NCI-H146 treated with DMSO at 0.1 percent for 48 hours (cell line): Measurements from ENCODE around the gene TBX6.

ENCODE experiments used
- DNase-seq: peaks from one replicate; lab custom pipeline; 2025; ENCODE audit not compliant: unreplicated experiment; lab: John Stamatoyannopoulos, UW

The TBX6 gene

GRCh38 chr16:30087181-30087898 lies 4.4 kb downstream of the TBX6 start:
- no peak for DNase-seq

DNA sequence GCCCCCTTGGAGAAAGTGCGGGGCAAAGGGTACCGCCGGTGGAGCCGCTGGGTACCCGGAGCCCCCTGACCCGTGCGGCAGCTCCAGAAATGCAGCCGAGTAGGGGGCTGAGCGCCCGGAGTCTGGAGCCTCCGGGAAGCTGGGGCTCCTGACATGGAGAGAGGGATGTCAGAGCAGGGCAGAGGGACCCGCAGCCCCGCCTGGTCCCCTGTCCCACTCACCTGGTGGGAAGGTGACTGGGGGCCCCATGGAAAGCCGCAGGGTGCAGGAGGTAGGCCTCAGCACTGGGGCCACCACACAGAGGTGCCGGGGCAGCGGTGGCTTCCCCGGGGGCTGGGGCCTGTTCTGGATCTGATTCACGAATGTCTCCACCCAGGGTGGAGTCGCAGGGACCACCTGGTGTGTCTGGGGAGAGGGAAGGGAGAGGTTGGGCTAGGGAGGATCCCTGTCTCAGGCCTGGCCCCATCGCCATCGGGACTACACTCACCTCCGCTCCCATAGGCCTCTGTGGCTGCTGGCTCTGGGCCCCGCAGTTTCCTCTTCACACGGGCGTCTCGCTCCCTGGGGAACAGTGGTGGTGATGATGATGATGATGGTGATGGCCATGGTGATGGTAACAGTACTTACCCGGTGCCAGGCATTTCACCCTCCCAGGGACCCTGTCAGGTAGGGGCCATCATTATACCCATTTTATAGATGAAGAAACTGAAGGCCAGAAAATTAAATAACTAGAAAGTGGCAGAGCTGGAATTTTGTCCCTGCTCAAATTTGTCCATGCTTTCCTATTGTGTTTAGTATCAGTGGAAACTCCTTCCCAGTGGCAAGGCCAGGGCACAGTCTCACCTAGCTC lies 5.2 kb downstream of the TBX6 start:
- no peak for DNase-seq

- DNase-seq = no peak
Measured at GRCh38 chr16:30085820-30086219, 5.9 kb downstream of the TBX6 start.

GRCh38 chr16:30085247-30085646 lies 6.5 kb downstream of the TBX6 start:
- no peak for DNase-seq

DNA sequence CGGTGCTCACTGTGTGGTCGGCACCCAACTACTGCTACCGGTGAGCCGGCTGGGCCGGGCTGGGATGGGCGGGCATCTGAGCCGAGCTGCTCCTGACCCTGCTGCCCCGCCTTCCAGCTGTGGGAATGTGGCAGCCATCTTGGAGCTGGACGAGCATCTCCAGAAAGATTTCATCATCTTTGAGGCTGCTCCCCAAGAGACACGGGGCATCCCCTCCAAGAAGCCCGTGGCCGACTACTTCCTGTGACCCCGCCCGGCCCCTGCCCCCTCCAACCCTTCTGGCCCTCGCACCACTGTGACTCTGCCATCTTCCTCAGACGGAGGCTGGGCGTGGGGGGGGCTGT lies 6.9 kb downstream of the TBX6 start:
- no peak for DNase-seq

- no peak for DNase-seq
Measured at GRCh38 chr16:30084096-30084815, 7.5 kb downstream of the TBX6 start.

GRCh38 chr16:30083216-30084055 lies 8.3 kb downstream of the TBX6 start:
- DNase-seq = no peak

DNA sequence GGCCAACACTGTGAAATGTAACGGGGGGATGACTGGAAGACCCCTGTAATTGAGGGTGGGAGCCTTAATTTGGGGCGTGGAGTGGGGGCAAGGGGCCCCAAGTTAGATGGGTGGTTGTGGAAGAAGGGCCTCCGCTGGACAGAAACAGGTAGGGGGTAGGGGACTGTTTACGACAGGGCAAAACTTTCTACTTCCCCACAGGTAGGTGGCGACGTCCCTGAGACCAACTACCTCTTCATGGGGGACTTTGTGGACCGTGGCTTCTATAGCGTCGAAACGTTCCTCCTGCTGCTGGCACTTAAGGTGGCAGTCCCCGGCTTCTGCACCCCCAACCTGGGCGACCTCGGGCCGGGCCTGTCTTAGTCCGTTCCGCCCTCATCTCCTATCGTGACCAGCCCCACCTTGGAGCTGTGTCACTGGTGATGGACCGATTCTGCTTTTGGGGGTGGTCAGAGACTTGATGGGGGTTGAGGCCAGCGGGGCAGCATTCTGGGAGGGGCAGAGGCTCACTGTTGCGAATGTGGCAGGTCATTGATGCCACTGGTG lies 9.1 kb downstream of the TBX6 start:
- DNase-seq = no peak

- DNase-seq = no peak
Measured at GRCh38 chr16:30079480-30079879, 12.2 kb downstream of the TBX6 start.

DNA sequence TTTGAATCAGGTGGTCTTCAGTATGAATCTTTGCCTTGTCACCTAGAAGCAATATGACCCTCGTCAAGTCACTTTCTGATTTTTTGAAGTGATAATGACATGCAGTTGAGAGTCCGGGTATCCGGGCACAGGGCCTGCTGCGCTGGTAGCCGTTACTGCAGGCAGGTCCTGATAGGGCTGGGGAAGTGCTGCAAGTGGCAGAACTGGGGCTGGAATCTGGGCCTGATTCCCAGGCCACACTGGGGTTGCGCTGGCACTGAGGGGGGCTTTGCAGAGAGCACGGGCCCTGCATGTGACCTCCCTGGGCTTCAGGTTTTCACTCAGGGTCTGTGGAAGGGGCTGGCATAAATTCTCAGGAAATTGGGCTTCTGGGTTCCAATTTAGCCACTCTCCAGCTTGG lies 13.0 kb downstream of the TBX6 start:
- DNase-seq = no peak

DNA sequence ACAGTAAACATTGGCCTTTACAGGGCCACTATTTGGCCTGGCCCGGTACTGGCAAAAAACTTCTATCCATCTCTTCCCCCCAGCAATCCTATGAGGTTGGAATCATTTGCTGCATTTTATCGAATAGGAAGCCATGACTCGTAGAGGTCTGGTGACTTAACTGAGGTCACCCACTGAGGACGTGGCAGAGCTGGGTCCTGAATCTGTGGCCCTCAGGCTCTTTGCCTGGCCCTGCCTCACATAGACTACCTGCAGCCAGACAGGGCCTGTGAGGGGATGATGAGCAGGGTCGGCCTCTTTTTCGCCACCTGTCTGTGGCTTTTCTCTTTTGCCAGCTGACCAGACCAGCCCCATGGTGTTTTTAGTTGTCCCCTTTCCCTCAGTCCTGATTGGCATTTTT lies 14.1 kb downstream of the TBX6 start:
- DNase-seq = no peak

DNA sequence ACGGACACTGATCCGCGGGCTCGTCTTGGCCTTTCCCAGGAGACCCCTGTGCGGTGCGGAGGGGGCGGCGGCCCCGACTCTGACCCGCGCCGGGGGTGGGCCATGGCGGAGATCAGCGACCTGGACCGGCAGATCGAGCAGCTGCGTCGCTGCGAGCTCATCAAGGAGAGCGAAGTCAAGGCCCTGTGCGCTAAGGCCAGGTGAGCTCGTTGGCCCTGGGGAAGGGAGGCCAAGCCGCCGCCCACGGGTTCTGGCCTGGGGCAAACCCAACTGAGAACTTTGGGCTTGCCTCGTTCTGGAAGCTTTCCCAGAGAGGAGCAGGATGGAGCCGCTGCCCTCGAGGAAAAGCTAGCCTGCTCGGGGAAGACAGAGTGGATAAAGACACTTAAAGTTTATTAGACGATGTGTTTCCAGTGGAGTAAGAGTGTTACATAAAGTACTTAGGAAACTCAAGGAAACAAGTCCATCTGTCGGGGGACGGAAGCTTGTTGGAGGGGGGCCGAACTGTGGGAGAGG lies 15.4 kb downstream of the TBX6 start:
- no peak for DNase-seq

DNA sequence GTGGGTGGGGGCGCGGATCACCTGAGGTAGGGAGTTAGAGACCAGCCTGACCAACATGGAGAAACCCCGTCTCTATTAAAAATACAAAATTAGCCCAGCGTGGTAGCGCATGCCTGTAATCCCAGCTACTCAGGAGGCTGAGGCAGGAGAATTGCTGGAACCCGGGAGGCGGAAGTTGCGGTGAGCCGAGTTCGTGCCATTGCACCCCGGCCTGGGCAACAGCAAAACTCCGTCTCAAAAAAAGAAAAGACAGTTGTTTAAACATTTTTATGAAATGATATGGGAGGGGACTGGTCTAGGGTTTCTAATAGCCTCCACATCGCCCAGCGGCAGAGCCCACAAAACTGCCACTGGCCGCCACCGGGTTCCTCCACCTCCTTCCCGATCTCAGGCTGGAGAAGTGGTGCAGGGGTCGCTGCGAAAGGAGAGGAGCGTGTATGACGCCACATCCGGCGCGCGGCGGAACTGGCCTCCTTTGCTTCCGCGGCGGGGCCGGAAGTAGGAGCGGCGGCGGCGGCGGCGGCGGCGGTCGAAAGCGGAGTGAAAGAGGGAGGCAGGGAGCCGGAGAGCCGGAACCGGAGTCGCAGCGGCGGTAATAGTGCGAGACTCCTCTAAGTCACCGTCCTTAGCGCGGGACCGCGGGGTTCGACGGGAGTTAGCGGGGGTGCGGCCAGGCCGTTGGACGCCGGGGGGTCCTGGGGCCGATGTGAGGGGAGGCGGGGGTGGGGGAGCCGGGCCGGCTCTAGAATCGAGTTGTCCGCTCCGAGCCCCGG lies 16.0 kb downstream of the TBX6 start, which contains the start of gene PPP4C:
Gene PPP4C, plus strand, starts transcription at position 492 of the 773 bp plus-strand sequence. CDS start 384 bp downstream, outside the sequence.
- DNase-seq = peak; percentile 89

GRCh38 chr16:30070490-30070889 lies 21.2 kb downstream of the TBX6 start:
- DNase-seq = no peak

DNA sequence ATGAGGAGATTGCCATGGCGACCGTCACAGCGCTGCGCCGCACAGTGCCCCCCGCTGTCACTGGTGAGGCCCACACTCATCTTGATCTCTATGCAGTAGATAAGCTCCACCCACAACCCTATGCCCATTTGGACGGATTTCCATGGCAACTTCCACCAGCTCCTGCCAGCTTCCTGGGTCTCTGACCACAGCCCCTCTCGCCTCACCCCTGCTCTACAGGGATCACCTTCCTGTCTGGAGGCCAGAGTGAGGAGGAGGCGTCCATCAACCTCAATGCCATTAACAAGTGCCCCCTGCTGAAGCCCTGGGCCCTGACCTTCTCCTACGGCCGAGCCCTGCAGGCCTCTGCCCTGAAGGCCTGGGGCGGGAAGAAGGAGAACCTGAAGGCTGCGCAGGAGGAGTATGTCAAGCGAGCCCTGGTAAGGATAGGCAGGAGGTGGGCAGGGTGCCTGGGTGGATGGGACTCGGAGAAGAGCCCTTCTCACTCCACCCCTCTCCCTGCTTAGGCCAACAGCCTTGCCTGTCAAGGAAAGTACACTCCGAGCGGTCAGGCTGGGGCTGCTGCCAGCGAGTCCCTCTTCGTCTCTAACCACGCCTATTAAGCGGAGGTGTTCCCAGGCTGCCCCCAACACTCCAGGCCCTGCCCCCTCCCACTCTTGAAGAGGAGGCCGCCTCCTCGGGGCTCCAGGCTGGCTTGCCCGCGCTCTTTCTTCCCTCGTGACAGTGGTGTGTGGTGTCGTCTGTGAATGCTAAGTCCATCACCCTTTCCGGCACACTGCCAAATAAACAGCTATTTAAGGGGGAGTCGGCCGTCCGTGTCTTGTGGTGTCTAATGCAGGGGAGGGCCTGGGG lies 21.9 kb downstream of the TBX6 start:
- DNase-seq = no peak

DNA sequence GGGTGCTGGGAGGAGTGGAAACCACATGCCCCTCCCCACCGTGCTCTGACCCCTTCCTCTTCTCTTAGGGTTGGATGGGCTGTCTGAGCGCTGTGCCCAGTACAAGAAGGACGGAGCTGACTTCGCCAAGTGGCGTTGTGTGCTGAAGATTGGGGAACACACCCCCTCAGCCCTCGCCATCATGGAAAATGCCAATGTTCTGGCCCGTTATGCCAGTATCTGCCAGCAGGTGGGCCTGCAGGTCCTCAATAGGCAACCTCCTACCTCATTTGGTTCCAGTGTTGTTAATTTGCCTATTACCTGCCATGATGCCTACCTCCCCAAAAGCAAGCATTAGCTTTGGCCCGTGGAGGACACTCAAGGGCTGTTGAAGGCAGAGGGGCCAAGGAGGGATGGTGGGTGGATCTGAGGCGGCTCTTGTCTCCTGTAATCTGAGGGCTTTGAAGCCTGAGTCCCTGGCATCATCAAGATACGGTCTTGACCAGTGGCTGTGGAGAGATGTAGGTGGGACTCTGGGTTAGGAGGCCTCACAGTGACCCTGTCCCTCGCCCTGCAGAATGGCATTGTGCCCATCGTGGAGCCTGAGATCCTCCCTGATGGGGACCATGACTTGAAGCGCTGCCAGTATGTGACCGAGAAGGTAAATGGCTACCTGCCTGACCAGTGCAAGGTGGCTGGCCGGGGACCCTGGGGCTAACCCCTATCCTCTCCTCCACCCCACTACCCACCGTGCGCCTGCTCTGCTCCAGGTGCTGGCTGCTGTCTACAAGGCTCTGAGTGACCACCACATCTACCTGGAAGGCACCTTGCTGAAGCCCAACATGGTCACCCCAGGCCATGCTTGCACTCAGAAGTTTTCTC lies 22.7 kb downstream of the TBX6 start:
- no peak for DNase-seq

DNA sequence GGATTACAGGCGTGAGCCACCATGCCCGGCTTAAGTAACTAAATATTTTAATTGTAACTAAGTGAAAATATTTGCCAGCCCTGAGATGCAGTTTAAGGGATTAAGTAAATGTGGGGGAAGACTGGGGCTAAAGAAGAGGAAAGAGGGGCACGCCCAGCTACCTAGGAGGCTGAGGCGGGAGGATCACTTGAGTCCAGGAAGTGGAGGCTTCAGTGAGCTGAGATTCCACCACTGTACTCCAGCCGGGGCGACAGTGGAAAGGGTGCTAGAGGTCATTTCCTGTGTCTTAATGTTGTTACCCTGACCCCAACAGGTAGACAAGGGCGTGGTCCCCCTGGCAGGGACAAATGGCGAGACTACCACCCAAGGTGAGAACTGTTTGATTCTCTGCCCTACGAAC lies 23.4 kb downstream of the TBX6 start:
- no peak for DNase-seq

GRCh38 chr16:30067584-30067916 lies 24.2 kb downstream of the TBX6 start:
- no peak for DNase-seq
